GM12891 (cell line): ENCODE measurements around the gene ARHGEF2.

Source experiments
- PAX5 ChIP-seq: IDR thresholded peaks from 2 replicates; pipeline ENCODE4 v1.6.1; 2011; ENCODE audit warnings: low read length, moderate library complexity, mild to moderate bottlenecking; ENCODE audit not compliant: insufficient read depth, severe bottlenecking
- POLR2A ChIP-seq: IDR thresholded peaks from 2 replicates; pipeline ENCODE4 v1.6.1; 2011; ENCODE audit warnings: low read depth, low read length, control low read depth
- POLR2AphosphoS5 ChIP-seq: IDR thresholded peaks from 2 replicates; pipeline ENCODE4 v1.6.1; 2011; ENCODE audit warnings: low read depth, low read length, control low read depth
- POU2F2 ChIP-seq: IDR thresholded peaks from 2 replicates; pipeline ENCODE4 v1.6.1; 2011; ENCODE audit warnings: low read depth, mild to moderate bottlenecking, control low read depth, low read length, moderate library complexity
- SPI1 ChIP-seq: IDR thresholded peaks from 2 replicates; pipeline ENCODE4 v1.6.1; 2011; ENCODE audit warnings: low read depth, low read length, control low read depth
- TAF1 ChIP-seq: IDR thresholded peaks from 2 replicates; pipeline ENCODE4 v1.6.1; 2011; ENCODE audit warnings: low read depth, low read length, control low read depth

GRCh38 chr1:155898888-155899287, 79.5 kb downstream of the ARHGEF2 start:
- TF ChIP-seq POLR2A (no peak), TAF1 (no peak), POLR2AphosphoS5 (no peak), PAX5 (no peak), POU2F2 (no peak), SPI1 (no peak)
